Muscle layer of duodenum (tissue), 2 donors: ENCODE data around the gene SAGE1.
"Not testable (repeated sequence)": the region's sequence is repeated elsewhere in the genome, so short reads cannot be mapped to it uniquely, and the experiment has no call there.

Experiments used
- H3K27ac ChIP-seq: one replicate; pipeline ENCODE4 v1.7.0; 2013; ENCODE audit warnings: mild to moderate bottlenecking, low read length
- H3K27me3 ChIP-seq: one replicate; pipeline ENCODE4 v1.7.0; 2013; ENCODE audit warnings: low read depth, mild to moderate bottlenecking, control low read depth, low read length
- H3K36me3 ChIP-seq, 2 donors: one replicate each; pipeline ENCODE4 v1.7.0; 2013; ENCODE audit warnings: low read length in 2 of 2, control low read depth in 1 of 2, mild to moderate bottlenecking in 1 of 2; ENCODE audit not compliant: insufficient read depth in 2 of 2, control insufficient read depth in 1 of 2
- H3K4me1 ChIP-seq, 2 donors: one replicate each; pipeline ENCODE4 v1.7.0; 2013; ENCODE audit warnings: low read length in 2 of 2, mild to moderate bottlenecking in 2 of 2, control low read depth in 1 of 2, moderate library complexity in 1 of 2; ENCODE audit not compliant: insufficient read depth in 2 of 2, control insufficient read depth in 1 of 2
- H3K4me3 ChIP-seq, 2 donors: one replicate each; pipeline ENCODE4 v1.7.0; 2013; ENCODE audit warnings: low read length in 2 of 2, low read depth in 1 of 2, mild to moderate bottlenecking in 1 of 2
- H3K9me3 ChIP-seq, 2 donors: one replicate each; pipeline ENCODE4 v1.7.0; 2013; ENCODE audit warnings: low read length in 2 of 2, control low read depth in 1 of 2, mild to moderate bottlenecking in 1 of 2; ENCODE audit not compliant: control insufficient read depth in 1 of 2
- donor health status: healthy.

Gene SAGE1

GRCh38 chrX:135893294-135893817, at the start of gene SAGE1, which contains the start of gene CT45A10:
Gene SAGE1 (plus strand): TSS chrX:135893716. CDS start chrX:135896243, 2,527 bp downstream.
Gene CT45A10 (minus strand): TSS chrX:135893444. CDS start chrX:135885344, 8,100 bp downstream.
- no peak within 1 kb of the TSS for H3K27ac ChIP-seq
- H3K9me3 ChIP-seq: no peaks in the 10 kb centered on the region
- no peaks in the 10 kb centered on the region for H3K27me3 ChIP-seq
- H3K36me3 ChIP-seq: no peaks in the 10 kb centered on the region
- H3K4me3 ChIP-seq: no peak within 1 kb of the TSS
- H3K4me1 ChIP-seq: no peaks in the 10 kb centered on the region

- not testable (repeated sequence) for H3K36me3 ChIP-seq, H3K9me3 ChIP-seq, H3K4me1 ChIP-seq, H3K27ac ChIP-seq, H3K4me3 ChIP-seq, H3K27me3 ChIP-seq
Observed at GRCh38 chrX:135854438-135854837, 39.1 kb upstream of the SAGE1 start, which contains the start of gene CT45A8. Gene CT45A8 (minus strand): TSS chrX:135854538. CDS start chrX:135850783, 3,755 bp downstream.

DNA sequence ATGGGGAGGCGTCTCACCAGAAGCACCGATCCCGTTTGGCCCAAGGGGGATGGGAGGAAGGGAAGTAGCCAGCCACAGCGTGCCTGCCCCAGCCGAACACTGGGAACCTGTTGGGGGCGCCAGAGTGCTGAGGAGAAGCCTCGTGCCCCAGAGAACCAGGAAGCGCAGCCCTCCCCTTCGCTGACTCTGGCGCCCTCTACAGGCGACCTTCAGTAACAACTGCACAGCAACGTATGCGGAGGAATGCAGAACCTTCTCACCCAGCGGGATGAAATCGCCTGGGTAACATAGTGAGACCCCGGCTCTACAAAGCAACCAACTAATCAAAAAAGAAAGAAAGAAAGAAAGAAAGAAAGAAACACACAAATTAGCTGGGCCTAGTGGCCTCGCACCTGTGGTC, 21.8 kb upstream of the SAGE1 start, which contains the start of gene CT45A9:
CT45A9 (minus strand) TSS at position 101 of the 400 bp plus-strand sequence. CDS start 3,751 bp downstream, outside the sequence.
- H3K9me3 ChIP-seq: not testable (repeated sequence)

GRCh38 chrX:135882741-135883140, 10.8 kb upstream of the SAGE1 start:
- H3K4me3 ChIP-seq, H3K9me3 ChIP-seq, H3K4me1 ChIP-seq, H3K27ac ChIP-seq, H3K36me3 ChIP-seq, H3K27me3 ChIP-seq: not testable (repeated sequence)

More for the DNA sequence above, 21.8 kb upstream of the SAGE1 start, which contains the start of gene CT45A9:
- not testable (repeated sequence) for H3K36me3 ChIP-seq, H3K27ac ChIP-seq, H3K27me3 ChIP-seq, H3K4me1 ChIP-seq, H3K4me3 ChIP-seq

DNA sequence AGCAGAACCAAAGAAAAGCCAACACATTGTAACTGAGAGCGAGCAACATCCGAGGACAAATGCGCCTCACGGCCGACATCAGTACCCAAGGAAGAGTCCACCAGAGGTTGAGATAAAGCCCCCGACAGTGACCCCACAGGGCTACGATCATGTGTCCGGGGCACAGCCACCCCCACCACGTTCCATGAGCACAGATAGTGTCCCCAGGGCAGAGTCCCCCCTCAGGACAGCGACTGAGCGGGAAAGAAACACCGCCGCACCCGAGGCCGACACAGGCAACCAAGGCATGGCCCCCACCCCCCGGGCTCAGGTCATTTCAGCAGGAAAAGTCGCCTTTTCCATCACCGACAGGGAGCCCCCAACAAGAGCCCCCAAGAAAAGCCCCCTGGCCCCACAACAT, 5.3 kb upstream of the SAGE1 start:
- not testable (repeated sequence) for H3K36me3 ChIP-seq, H3K27ac ChIP-seq, H3K9me3 ChIP-seq, H3K4me1 ChIP-seq, H3K27me3 ChIP-seq, H3K4me3 ChIP-seq

DNA sequence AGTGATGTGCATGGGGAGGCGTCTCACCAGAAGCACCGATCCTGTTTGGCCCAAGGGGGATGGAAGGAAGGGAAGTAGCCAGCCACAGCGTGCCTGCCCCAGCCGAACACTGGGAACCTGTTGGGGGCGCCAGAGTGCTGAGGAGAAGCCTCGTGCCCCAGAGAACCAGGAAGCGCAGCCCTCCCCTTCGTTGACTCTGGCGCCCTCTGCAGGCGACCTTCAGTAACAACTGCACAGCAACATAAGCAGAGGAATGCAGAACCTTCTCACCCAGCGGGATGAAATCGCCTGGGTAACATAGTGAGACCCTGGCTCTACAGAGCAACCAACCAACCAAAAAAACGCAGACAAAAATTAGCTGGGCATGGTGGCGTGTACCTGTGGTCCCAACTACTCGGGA, 4.5 kb upstream of the SAGE1 start:
- H3K9me3 ChIP-seq, H3K36me3 ChIP-seq, H3K27me3 ChIP-seq, H3K4me3 ChIP-seq, H3K27ac ChIP-seq, H3K4me1 ChIP-seq: not testable (repeated sequence)

- H3K27me3 ChIP-seq: no peaks in the 10 kb centered on the region
- no peaks in the 10 kb centered on the region for H3K9me3 ChIP-seq
- no peak overlapping the region for H3K27ac ChIP-seq
- H3K4me3 ChIP-seq: no peak overlapping the region
- H3K4me1 ChIP-seq: no peaks in the 10 kb centered on the region
- no peaks in the 10 kb centered on the region for H3K36me3 ChIP-seq
Observed at GRCh38 chrX:135890087-135890585, 3.4 kb upstream of the SAGE1 start.

- Histone ChIP-seq H3K9me3 (no peaks in the 10 kb centered on the region), H3K27me3 (no peaks in the 10 kb centered on the region), H3K4me3 (no peak overlapping the region), H3K27ac (no peak overlapping the region), H3K36me3 (no peaks in the 10 kb centered on the region), H3K4me1 (no peaks in the 10 kb centered on the region)
Observed at GRCh38 chrX:135892781-135893180, 735 bp upstream of the SAGE1 start.

- Histone ChIP-seq H3K27ac (no peak overlapping the region), H3K4me1 (no peaks in the 10 kb centered on the region), H3K4me3 (no peak overlapping the region), H3K27me3 (no peaks in the 10 kb centered on the region), H3K9me3 (no peaks in the 10 kb centered on the region), H3K36me3 (no peaks in the 10 kb centered on the region)
Observed at GRCh38 chrX:135910251-135910650, 16.7 kb downstream of the SAGE1 start.

GRCh38 chrX:135914404-135914803, 20.9 kb downstream of the SAGE1 start:
- Histone ChIP-seq H3K27me3 (no peaks in the 10 kb centered on the region), H3K27ac (no peak overlapping the region), H3K4me1 (no peaks in the 10 kb centered on the region), H3K36me3 (no peaks in the 10 kb centered on the region), H3K9me3 (no peaks in the 10 kb centered on the region), H3K4me3 (no peak overlapping the region)

DNA sequence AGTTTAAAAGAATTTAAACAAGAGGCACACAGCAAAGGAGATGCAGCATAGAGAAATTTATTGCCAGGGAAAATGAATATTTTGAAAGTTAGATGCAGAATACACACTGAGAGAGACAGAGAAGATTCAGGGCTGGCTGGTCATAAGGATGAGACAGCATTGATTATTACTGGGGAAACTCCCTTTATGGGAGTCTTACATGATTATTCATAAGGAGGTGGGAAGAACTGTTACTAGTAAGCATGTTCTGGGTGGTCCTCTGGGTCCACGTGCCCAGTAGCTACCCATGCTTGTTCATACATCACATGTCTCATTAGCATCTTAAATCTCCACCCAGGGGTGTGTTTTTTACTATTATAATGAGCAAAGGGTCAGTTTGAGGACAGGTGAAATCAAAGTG, 27.0 kb downstream of the SAGE1 start:
- not testable (repeated sequence) for H3K27ac ChIP-seq, H3K4me3 ChIP-seq, H3K9me3 ChIP-seq, H3K4me1 ChIP-seq, H3K36me3 ChIP-seq, H3K27me3 ChIP-seq

GRCh38 chrX:135923353-135923752, 29.8 kb downstream of the SAGE1 start:
- no peak overlapping the region for H3K4me3 ChIP-seq
- no peaks in the 10 kb centered on the region for H3K4me1 ChIP-seq
- H3K9me3 ChIP-seq: no peaks in the 10 kb centered on the region
- H3K36me3 ChIP-seq: no peaks in the 10 kb centered on the region
- no peaks in the 10 kb centered on the region for H3K27me3 ChIP-seq
- H3K27ac ChIP-seq: no peak overlapping the region
